ENCODE data around the gene ADORA3. TPM values are rescaled to one million over a fixed set of nuclear protein-coding genes. Genes with fewer than 3 reads are reported as not detected.
A peak's percentile ranks its signal among the peaks of the same experiment; 100 is the strongest.

The ADORA3 gene
- total RNA-seq, 3 donors from 2014 or later = 1.3 to 8.4 (median 7.5) TPM

DNA sequence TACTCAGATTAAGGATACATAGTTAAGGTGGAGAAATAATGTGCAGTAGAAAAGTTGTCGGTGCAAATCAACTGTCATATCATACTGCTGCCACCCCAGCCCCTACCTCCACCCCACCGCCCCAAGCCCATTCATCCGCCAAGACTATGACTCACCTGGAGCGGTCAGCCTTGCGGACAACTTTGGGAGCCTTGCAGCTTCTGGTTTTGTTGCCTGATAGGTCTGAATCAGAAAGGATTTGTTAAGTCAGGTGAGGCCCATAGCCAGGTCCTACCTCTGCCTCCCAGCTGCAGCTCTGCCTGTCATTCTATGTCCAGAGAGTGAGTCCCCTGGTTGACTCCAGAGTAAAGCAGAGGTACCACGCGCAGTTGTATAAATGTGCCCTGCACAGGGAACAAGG is 17.0 kb downstream of the ADORA3 start:
- Histone ChIP-seq H3K9me3 (no peaks in the 10 kb centered on the region), H3K4me1 (ENCODE audit: low read depth) (no peaks in the 10 kb centered on the region), H3K36me3 (ENCODE audit: low read depth) (no peaks in the 10 kb centered on the region), H3K4me3 (no peak overlapping the region)
- intact Hi-C loops (cut with DNase I, micrococcal nuclease) = loop anchor here in 1 of 2 donors (10.0 kb wide), 1 partner anchor 278 kb away; no protein-coding TSS in a partner anchor
- TF ChIP-seq, protein P1, sequence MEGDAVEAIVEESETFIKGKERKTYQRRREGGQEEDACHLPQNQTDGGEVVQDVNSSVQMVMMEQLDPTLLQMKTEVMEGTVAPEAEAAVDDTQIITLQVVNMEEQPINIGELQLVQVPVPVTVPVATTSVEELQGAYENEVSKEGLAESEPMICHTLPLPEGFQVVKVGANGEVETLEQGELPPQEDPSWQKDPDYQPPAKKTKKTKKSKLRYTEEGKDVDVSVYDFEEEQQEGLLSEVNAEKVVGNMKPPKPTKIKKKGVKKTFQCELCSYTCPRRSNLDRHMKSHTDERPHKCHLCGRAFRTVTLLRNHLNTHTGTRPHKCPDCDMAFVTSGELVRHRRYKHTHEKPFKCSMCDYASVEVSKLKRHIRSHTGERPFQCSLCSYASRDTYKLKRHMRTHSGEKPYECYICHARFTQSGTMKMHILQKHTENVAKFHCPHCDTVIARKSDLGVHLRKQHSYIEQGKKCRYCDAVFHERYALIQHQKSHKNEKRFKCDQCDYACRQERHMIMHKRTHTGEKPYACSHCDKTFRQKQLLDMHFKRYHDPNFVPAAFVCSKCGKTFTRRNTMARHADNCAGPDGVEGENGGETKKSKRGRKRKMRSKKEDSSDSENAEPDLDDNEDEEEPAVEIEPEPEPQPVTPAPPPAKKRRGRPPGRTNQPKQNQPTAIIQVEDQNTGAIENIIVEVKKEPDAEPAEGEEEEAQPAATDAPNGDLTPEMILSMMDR (IDR thresholded peaks at IDR 0.05) = no peak
- DNase-seq (no peak), ATAC-seq (no peak)

- intact Hi-C loops (cut with DNase I, micrococcal nuclease) = loop anchor here in 1 of 2 donors (10.0 kb wide), 1 partner anchor 280 kb away; no protein-coding TSS in a partner anchor
- H3K4me3 ChIP-seq = no peak overlapping the region
- no peak for ATAC-seq
- DNase-seq = no peak
- no peaks in the 10 kb centered on the region for H3K4me1 ChIP-seq (ENCODE audit: low read depth)
- TF ChIP-seq, protein P1 (IDR thresholded peaks at IDR 0.05) = no peak
- no peaks in the 10 kb centered on the region for H3K36me3 ChIP-seq (ENCODE audit: low read depth)
- no peaks in the 10 kb centered on the region for H3K9me3 ChIP-seq
Measured at GRCh38 chr1:111484391-111485026, 18.9 kb downstream of the ADORA3 start.

- ATAC-seq = no peak
- H3K9me3 ChIP-seq = no peaks in the 10 kb centered on the region
- H3K36me3 ChIP-seq (ENCODE audit: low read depth) = no peaks in the 10 kb centered on the region
- TF ChIP-seq, protein P1 (IDR thresholded peaks at IDR 0.05) = no peak
- no peaks in the 10 kb centered on the region for H3K4me1 ChIP-seq (ENCODE audit: low read depth)
- no peak overlapping the region for H3K4me3 ChIP-seq
- intact Hi-C loops (cut with DNase I, micrococcal nuclease) = loop anchor here in 1 of 2 donors (10.0 kb wide), 1 partner anchor 281 kb away; no protein-coding TSS in a partner anchor
- no peak for DNase-seq
Measured at GRCh38 chr1:111483876-111484275, 19.6 kb downstream of the ADORA3 start.

DNA sequence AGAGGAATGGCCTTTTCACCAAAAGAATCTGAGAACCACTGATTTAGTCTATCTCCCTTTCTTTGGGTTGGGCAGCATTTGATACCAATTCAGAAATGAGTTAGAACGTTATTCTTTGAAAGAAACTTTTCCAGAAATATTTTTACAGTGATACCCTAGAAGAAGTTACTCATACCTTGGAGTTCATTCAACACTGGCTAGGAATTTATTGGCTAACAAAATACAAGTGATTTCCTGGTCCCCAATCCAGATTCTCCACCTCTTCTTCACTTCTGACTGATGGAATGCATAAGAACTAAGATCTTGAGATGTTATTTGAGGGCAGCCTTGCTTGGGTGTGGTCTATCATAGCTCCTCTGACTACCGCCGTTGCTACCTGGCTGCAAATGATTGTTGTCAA is 20.3 kb downstream of the ADORA3 start:
- TF ChIP-seq, protein P1 (IDR thresholded peaks at IDR 0.05) = no peak
- Histone ChIP-seq H3K4me3 (no peak overlapping the region), H3K9me3 (no peaks in the 10 kb centered on the region), H3K36me3 (ENCODE audit: low read depth) (no peaks in the 10 kb centered on the region), H3K4me1 (ENCODE audit: low read depth) (no peaks in the 10 kb centered on the region)
- intact Hi-C loops (cut with DNase I, micrococcal nuclease) = loop anchor here in 1 of 2 donors (10.0 kb wide), 1 partner anchor 282 kb away; no protein-coding TSS in a partner anchor
- ATAC-seq (no peak), DNase-seq (no peak)

GRCh38 chr1:111481387-111482221 is 21.8 kb downstream of the ADORA3 start:
- Histone ChIP-seq H3K4me3 (no peak overlapping the region), H3K36me3 (ENCODE audit: low read depth) (no peaks in the 10 kb centered on the region), H3K4me1 (ENCODE audit: low read depth) (no peaks in the 10 kb centered on the region), H3K9me3 (no peaks in the 10 kb centered on the region)
- DNase-seq (peak; percentile 78 to 87 (median 85)), ATAC-seq (peak; percentile 94)
- TF ChIP-seq, protein P1 (IDR thresholded peaks at IDR 0.05) = peak; percentile 37
- intact Hi-C loops (cut with DNase I, micrococcal nuclease) = loop anchor here in 1 of 2 donors (10.0 kb wide), 1 partner anchor 283 kb away; no protein-coding TSS in a partner anchor
